ENCODE results near the gene HDAC9. TPM values are rescaled to one million over a fixed set of nuclear protein-coding genes. Genes with fewer than 3 reads are reported as not detected.

HDAC9 gene
- total RNA-seq (2022; extraction: Qiagen RNA extraction; ENCODE audit: low read depth) = 0.05 to 0.40 TPM (median 0.19 TPM) in 5 replicates

DNA sequence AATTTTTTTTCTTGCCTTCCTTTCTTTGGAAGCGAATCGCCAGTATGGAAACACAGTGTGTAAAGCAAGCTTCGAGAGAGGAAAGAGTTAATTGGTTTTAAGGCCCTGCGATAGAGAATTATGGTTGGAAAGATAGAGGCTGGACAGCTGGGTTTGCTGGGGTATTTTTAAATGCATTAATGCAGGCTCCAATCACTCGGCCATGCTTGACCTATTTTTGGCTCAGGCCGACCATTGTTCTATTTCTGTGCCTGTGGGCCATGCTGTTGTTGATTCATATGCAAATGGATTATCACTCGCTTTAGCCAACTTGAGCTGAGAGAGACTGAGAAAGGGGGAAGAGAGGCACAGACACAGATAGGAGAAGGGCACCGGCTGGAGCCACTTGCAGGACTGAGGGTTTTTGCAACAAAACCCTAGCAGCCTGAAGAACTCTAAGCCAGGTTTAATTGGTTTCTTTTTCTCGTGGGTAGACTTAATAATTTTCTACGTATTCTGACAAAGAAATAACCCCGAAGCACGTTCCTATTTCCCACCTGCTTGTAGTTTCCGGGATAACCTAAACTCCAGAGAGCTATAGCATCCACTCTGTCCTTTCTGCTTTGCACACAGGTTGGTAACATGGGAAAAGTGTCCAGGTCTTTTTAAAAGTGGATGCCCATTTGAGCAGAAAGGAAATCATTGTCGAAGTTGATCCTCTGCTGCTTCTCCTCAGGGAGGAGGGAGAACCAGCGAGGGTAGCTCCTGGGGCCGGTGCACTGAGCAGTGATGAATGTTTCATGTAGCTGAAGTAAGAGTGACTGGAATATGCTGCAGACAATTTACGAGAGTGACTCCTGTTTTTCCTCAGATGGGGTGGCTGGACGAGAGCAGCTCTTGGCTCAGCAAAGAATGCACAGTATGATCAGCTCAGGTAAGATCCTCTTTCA is at the start of gene HDAC9:
TSS of gene HDAC9 (plus strand) at position 338 of the 929 bp plus-strand sequence. CDS start at position 892, 554 bp downstream.

All from A549 treated with ZK216348 at 1 μM for 4 hours (cell line).